CD14-positive monocyte (primary cell): ENCODE results near the gene FLCN. TPM values are rescaled to one million over a fixed set of nuclear protein-coding genes. Genes with fewer than 3 reads are reported as not detected.

ENCODE experiments used
- DNase-seq, 3 donors: peaks; one replicate each; pipeline ENCODE4 v3.0.0-alpha.2; 2011 to 2022
- H2AFZ ChIP-seq: 2 replicates; pipeline ENCODE4 v1.6.0; 2012; ENCODE audit warnings: mild to moderate bottlenecking, low read depth, low read length, inconsistent platforms; ENCODE audit not compliant: insufficient read depth, poor library complexity, severe bottlenecking
- H3K27ac ChIP-seq, 2 donors: 1 replicate in 1 of 2; 2 replicates in 1 of 2; pipeline ENCODE4 v1.5.1; 2012 to 2013; ENCODE audit warnings: low read length in 2 of 2, control low read depth in 1 of 2, inconsistent platforms in 1 of 2, low read depth in 1 of 2, mild to moderate bottlenecking in 1 of 2
- H3K27me3 ChIP-seq, 2 donors: one replicate each; pipeline versions ENCODE4 v1.6.0 to v1.6.1; 2011 to 2013; ENCODE audit warnings: low read length in 2 of 2; ENCODE audit not compliant: control insufficient read depth in 2 of 2, insufficient read depth in 2 of 2
- H3K36me3 ChIP-seq, 2 donors: replicated peaks in 1 of 2; 1 replicate in 1 of 2; 2 replicates in 1 of 2; pipeline versions ENCODE4 v1.5.1 to v1.6.1; 2012 to 2013; ENCODE audit warnings: low read length in 2 of 2, control low read depth in 1 of 2, inconsistent platforms in 1 of 2, mild to moderate bottlenecking in 1 of 2; ENCODE audit not compliant: insufficient read depth in 2 of 2, control insufficient read depth in 1 of 2
- H3K4me1 ChIP-seq, 2 donors: 1 replicate in 1 of 2; 2 replicates in 1 of 2; pipeline versions ENCODE4 v1.5.1 to v1.6.1; 2012 to 2013; ENCODE audit warnings: low read length in 2 of 2, control low read depth in 1 of 2, inconsistent platforms in 1 of 2, mild to moderate bottlenecking in 1 of 2, moderate library complexity in 1 of 2; ENCODE audit not compliant: insufficient read depth in 2 of 2, control insufficient read depth in 1 of 2
- H3K4me2 ChIP-seq: replicated peaks from 2 replicates; pipeline ENCODE3; 2012; ENCODE audit warnings: low read length, moderate library complexity, mild to moderate bottlenecking; ENCODE audit not compliant: poor library complexity, severe bottlenecking; ENCODE audit errors: extremely low read depth
- H3K4me3 ChIP-seq, 3 experiments: fragments of 200-600 bp in 1 of 3; sonication (generic) in 1 of 3; replicated peaks in 1 of 3; 1 replicate in 2 of 3; 2 replicates in 1 of 3; pipeline ENCODE4 v1.5.1; 2011 to 2013; ENCODE audit warnings: low read length in 3 of 3, mild to moderate bottlenecking in 3 of 3, control low read depth in 2 of 3, low read depth in 2 of 3, inconsistent platforms in 1 of 3, moderate library complexity in 1 of 3
- H3K79me2 ChIP-seq: 2 replicates; pipeline ENCODE4 v1.6.0; 2012; ENCODE audit warnings: mild to moderate bottlenecking, control low read depth, inconsistent platforms, low read length, moderate library complexity; ENCODE audit not compliant: insufficient read depth
- H3K9ac ChIP-seq: 2 replicates; pipeline ENCODE4 v1.6.0; 2017; ENCODE audit warnings: low read length, mild to moderate bottlenecking; ENCODE audit not compliant: insufficient read depth, poor library complexity, severe bottlenecking
- H3K9me3 ChIP-seq, 2 donors: replicated peaks in 1 of 2; 1 replicate in 1 of 2; 2 replicates in 1 of 2; pipeline versions ENCODE4 v1.5.1 to v1.6.1; 2012 to 2013; ENCODE audit warnings: low read length in 2 of 2, control low read depth in 1 of 2; ENCODE audit not compliant: control insufficient read depth in 1 of 2, insufficient read depth in 1 of 2
- H4K20me1 ChIP-seq: 2 replicates; pipeline ENCODE4 v1.6.0; 2012; ENCODE audit warnings: mild to moderate bottlenecking, low read length, control low read depth, moderate library complexity; ENCODE audit not compliant: insufficient read depth
- H3K27ac Mint-ChIP-seq, 7 donors: one replicate each; pipeline ENCODE4 v1.8.0; 2020; ENCODE audit warnings: mild to moderate bottlenecking in 7 of 7, mixed read lengths in 7 of 7, moderate library complexity in 6 of 7, inconsistent platforms in 2 of 7
- H3K27me3 Mint-ChIP-seq, 3 donors: one replicate each; pipeline ENCODE4 v1.8.0; 2021 to 2022; ENCODE audit warnings: low read depth in 3 of 3, mild to moderate bottlenecking in 3 of 3, mixed read lengths in 3 of 3, moderate library complexity in 3 of 3, inconsistent platforms in 1 of 3
- H3K36me3 Mint-ChIP-seq, 2 donors: one replicate each; pipeline ENCODE4 v1.8.0; 2020; ENCODE audit warnings: mixed read lengths in 2 of 2, inconsistent platforms in 1 of 2, mild to moderate bottlenecking in 1 of 2
- H3K4me1 Mint-ChIP-seq: one replicate; pipeline ENCODE4 v1.8.0; 2020; ENCODE audit warnings: mild to moderate bottlenecking, mixed read lengths
- H3K4me3 Mint-ChIP-seq, 2 donors: one replicate each; pipeline ENCODE4 v1.8.0; 2020; ENCODE audit warnings: mild to moderate bottlenecking in 2 of 2, mixed read lengths in 2 of 2, moderate library complexity in 1 of 2
- H3K9me3 Mint-ChIP-seq, 7 donors: one replicate each; pipeline ENCODE4 v1.8.0; 2020 to 2022; ENCODE audit warnings: mixed read lengths in 7 of 7, mild to moderate bottlenecking in 6 of 7, moderate library complexity in 6 of 7, inconsistent platforms in 2 of 7
- WGBS: methylation state at CpG from one replicate; pipeline ENCODE4 v1.1.5; 2013; ENCODE audit warnings: missing lambda C conversion rate; ENCODE audit not compliant: insufficient coverage; 5-methylcytosine and 5-hydroxymethylcytosine counted together
- intact Hi-C, 2 donors: fragments of 100-400 bp; cut with micrococcal nuclease; formaldehyde crosslinking; loops; one replicate each; pipeline versions ENCODE4 v1.15.0 to v1.15.1; 2023
- polyA plus RNA-seq, 3 donors: library from polyadenylated mRNA; depleted of rRNA in 1 of 3; unstranded in 2 of 3; stranded (reverse) in 1 of 3; fragments of 300-500 nt in 2 of 3; fragments of >200 nt in 1 of 3; fragmentation: Illumina TruSeq in 2 of 3; gene quantifications; 1 replicate in 2 of 3; 2 replicates in 1 of 3; pipeline ENCODE4 v1.2.3, GENCODE V29; 2012 to 2021
- TF ChIP-seq, protein P1 (sequence below): fragments of 200-600 bp; IDR thresholded peaks from one replicate; pipeline ENCODE4 v1.8.0; 2022; ENCODE audit warnings: antibody characterized with exemption, mild to moderate bottlenecking

Gene FLCN
- polyA plus RNA-seq, 3 donors = 5.8 to 46.9 (median 8.0) TPM

DNA sequence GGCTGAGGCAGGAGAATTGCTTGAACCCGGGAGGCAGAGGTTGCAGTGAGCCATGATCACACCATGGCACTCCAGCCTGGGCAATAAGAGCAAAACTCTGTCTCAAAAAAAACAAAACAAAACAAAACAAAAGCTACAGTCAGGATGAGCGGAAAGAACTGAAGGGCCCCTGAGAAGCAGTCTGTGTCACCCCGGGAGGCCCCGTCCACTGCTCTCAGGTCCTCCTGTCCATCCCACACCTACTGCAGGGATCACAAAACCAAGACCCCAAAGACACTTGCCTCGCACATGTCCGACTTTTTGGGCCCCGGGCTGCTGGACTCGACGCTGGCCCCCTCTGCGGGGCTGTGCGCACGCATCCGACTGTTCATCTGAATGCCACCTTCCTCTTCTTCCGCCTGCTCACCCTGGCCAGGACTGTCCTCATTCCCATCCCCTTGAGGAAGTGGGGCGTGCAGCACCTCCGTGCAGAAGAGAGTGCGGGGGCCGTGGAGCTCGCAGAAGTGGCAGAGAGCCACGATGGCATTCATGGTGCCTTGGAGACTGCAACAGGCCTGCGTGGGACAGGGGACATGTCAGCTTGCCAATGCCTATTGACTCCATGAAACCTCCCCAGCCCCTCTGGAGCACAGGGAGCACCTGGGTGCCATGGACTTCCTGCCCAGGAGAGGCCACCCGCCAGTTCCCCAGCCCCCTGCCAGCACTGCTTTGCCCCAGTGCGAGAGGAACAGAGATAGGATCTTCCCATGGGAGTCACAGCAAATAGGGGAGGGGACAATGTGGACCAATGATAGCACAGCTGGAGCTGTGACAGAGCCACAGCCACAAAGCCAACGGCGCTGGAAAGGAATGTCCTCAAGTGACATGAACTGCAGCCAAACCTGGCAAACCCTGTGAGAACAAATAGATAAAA, 9.1 kb downstream of the FLCN start:
- Mint-ChIP-seq H3K27me3 (no peaks in the 10 kb centered on the region), H3K27ac (no peak overlapping the region), H3K36me3 (peaks cover 95 to 100% of the 10 kb centered on the region in 2 donors), H3K9me3 (no peaks in the 10 kb centered on the region), H3K4me1 (no peaks in the 10 kb centered on the region), H3K4me3 (no peak overlapping the region)
- peaks cover 99 to 100% of the 10 kb centered on the region in 2 donors for H3K36me3 ChIP-seq
- intact Hi-C loops = loop anchor here in 1 of 2 donors (5.0 kb wide), 1 partner anchor 34 kb away; no protein-coding TSS in a partner anchor
- no peaks in the 10 kb centered on the region for H3K27me3 ChIP-seq
- no peak overlapping the region for H3K4me3 ChIP-seq
- peaks cover 84% of the 10 kb centered on the region for H4K20me1 ChIP-seq
- peaks cover 13% of the 10 kb centered on the region for H3K79me2 ChIP-seq
- no peaks in the 10 kb centered on the region for H3K4me1 ChIP-seq
- TF ChIP-seq, protein P1, sequence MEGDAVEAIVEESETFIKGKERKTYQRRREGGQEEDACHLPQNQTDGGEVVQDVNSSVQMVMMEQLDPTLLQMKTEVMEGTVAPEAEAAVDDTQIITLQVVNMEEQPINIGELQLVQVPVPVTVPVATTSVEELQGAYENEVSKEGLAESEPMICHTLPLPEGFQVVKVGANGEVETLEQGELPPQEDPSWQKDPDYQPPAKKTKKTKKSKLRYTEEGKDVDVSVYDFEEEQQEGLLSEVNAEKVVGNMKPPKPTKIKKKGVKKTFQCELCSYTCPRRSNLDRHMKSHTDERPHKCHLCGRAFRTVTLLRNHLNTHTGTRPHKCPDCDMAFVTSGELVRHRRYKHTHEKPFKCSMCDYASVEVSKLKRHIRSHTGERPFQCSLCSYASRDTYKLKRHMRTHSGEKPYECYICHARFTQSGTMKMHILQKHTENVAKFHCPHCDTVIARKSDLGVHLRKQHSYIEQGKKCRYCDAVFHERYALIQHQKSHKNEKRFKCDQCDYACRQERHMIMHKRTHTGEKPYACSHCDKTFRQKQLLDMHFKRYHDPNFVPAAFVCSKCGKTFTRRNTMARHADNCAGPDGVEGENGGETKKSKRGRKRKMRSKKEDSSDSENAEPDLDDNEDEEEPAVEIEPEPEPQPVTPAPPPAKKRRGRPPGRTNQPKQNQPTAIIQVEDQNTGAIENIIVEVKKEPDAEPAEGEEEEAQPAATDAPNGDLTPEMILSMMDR = no peak
- H3K27ac ChIP-seq = no peak overlapping the region
- no peak overlapping the region for H2AFZ ChIP-seq
- 96% methylated on average over 13 of the region's 25 CpGs for WGBS
- no peak for DNase-seq
- H3K4me2 ChIP-seq = no peak overlapping the region
- no peaks in the 10 kb centered on the region for H3K9me3 ChIP-seq
- H3K9ac ChIP-seq = no peak overlapping the region

DNA sequence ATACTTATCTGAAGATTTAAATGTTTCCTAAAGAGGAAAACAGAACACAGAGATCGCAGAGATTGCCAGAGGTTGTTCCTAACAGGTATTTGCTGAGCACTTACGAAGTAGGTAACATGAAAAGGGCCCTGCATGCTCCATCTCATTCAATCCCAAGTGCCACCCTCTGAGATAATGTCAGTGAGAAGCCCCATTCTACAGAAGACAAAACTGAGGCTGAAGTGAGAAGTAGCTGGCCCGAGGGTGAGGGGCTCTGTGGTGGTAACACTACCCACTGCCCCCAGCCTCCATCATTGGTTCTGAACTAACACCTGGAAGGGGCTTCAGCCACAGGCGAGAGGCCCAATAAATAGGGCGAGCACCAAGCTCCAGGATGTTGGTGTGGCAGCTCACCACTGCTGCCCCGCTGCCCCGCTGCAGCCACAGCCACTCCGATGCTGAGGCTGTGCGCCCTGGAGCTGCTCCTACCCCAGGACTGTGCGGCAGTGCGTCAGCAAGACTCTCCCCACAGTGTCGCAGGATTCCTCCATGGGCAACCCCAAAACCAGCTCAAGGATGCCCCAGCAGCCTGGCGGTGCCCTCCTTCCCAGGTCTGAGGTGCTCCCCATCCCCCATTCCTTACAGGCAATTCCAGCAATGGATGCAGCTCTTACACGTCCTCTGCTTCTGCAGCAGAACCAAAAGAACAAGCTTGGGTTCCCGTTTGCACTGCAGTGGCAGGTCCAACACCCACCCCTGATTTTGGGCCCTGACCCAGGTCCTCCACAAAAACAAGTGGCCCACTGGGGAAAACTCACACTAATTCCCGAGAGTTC, 10.3 kb downstream of the FLCN start:
- Histone ChIP-seq H3K4me3 (no peak overlapping the region), H3K79me2 (peaks cover 7% of the 10 kb centered on the region), H3K4me2 (no peak overlapping the region), H3K9me3 (no peaks in the 10 kb centered on the region), H4K20me1 (peaks cover 82% of the 10 kb centered on the region), H3K4me1 (no peaks in the 10 kb centered on the region), H3K9ac (no peak overlapping the region), H3K36me3 (peaks cover 98 to 100% of the 10 kb centered on the region in 2 donors), H2AFZ (no peak overlapping the region), H3K27me3 (no peaks in the 10 kb centered on the region), H3K27ac (no peak overlapping the region)
- H3K4me3 Mint-ChIP-seq = no peak overlapping the region
- H3K36me3 Mint-ChIP-seq = peaks cover 96 to 100% of the 10 kb centered on the region in 2 donors
- intact Hi-C loops = loop anchor here in 1 of 2 donors (5.0 kb wide), 1 partner anchor 36 kb away; no protein-coding TSS in a partner anchor
- H3K4me1 Mint-ChIP-seq = no peaks in the 10 kb centered on the region
- TF ChIP-seq, protein P1 = no peak
- 98% methylated on average over 15 of the region's 16 CpGs for WGBS
- H3K27ac Mint-ChIP-seq = no peak overlapping the region
- no peaks in the 10 kb centered on the region for H3K9me3 Mint-ChIP-seq
- no peaks in the 10 kb centered on the region for H3K27me3 Mint-ChIP-seq
- no peak for DNase-seq
